GM12872 (cell line): Measurements from ENCODE around the gene NACC1.
A peak's percentile ranks its signal among the peaks of the same experiment; 100 is the strongest.

Experiments
- CTCF ChIP-seq: IDR thresholded peaks from 3 replicates; pipeline ENCODE4 v1.5.1; 2011; ENCODE audit warnings: low read depth, mild to moderate bottlenecking, low read length, moderate library complexity; ENCODE audit not compliant: insufficient read depth

The NACC1 gene

DNA sequence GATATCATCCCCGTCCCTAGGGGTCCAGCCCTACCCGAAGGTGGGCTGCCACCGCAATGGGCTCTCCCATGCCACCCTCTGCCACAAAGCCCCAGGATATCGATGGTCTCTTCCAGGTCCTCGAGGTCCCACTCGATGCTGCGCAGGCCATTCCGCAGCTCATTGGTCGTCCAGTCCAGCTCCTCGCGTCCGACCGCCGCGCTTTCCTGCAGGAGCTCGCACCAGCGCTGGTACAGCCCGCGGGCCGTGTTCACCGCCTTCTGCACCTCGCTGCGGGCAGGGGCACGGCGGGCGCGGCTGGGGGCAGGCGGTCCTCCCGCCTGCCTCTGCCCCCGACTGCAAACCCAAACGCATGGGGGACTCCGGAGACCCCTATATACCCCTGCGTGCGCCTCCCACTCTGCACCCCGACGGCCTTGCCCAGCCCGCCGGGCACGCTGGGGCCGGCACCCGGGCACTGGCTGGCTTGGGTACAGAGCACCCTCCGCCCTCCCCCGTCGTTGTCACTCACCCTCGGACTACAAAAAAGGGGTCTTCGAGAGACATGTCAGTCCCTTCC, 31.6 kb downstream of the NACC1 start:
- TF ChIP-seq CTCF = no peak

- peak; percentile 53 for TF ChIP-seq CTCF
Measured at GRCh38 chr19:13150187-13150930, 32.3 kb downstream of the NACC1 start, which contains the start of the genes IER2 and STX10. Gene IER2 (plus strand): TSS chr19:13150411. CDS start chr19:13153187, 2,776 bp downstream. Gene STX10 (minus strand): TSS chr19:13150375. CDS start chr19:13150173, 202 bp downstream.

DNA sequence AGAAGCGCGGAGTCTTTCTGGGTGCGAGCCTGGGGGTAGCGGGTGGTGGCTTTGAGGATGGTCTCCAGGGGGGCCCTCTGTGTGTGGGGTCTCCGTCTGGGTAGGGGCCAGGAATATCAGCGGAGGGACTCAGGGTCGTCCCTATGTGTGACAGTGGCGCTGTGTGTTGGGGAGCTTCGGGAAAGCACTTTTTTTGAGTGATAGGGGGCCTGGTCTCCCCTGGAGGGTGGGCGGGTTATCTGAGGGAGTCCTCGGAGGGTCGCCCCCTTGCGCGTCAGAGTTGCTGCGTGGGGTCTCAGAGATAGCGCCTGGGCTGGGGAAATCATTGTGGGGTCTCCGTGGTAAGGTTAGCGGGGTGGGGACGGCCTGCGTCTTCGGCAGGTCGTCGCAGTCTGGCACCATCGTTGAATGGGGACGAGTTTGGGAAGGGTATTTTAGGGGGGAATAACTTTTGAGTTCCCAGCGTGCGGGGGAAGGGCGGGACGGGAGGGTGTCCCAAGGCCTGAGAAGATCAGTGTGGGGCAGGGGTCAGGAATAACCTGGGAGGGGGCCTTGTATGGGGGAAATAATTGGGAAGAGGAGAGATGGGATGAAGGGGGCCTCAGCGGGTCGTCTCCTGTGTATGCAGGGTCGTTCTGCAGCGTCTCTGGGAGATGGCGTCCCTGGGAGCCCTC, 33.0 kb downstream of the NACC1 start:
- no peak for TF ChIP-seq CTCF

GRCh38 chr19:13151605-13152355, 33.7 kb downstream of the NACC1 start:
- TF ChIP-seq CTCF = no peak

DNA sequence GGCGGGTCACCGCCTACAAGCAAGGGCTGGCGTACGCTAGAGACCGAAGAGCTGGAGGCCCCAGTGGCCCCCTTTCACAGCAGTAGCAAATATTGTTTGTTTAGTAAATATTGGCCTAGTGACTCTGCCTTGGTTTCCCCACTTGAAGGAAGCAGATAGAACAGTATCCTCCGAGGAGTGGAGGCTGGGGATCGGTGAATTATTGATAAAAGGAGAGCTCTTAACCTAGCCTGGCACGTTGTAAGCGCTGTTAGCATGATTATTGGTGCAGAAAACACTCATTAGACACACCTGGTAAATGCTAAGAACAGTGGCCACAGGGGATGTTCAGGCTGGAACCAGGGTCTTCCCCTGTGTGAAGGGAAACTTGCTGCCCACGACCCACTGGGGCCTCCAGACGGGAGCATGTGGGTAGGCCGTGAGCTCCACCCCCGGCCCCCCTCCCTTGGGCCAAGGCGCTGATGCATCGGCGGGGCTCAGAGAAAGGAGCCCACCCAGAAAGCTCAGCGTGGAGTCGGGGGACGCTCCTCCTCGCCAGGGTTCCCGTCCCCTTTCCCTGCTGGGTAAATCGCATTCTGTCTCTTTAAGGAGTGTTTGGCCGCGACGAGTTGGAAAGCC, 34.4 kb downstream of the NACC1 start:
- no peak for TF ChIP-seq CTCF

GRCh38 chr19:13152974-13153568, 35.0 kb downstream of the NACC1 start:
- TF ChIP-seq CTCF = no peak; the same call in 2 of the 3 replicates
